K562 treated with DMSO at 1 percent for 24 hours (cell line): ENCODE results near the gene CD209. TPM values are rescaled to one million over a fixed set of nuclear protein-coding genes. Genes with fewer than 3 reads are reported as not detected.

Experiments
- total RNA-seq: library from RNA; unstranded; fragments of 300-600 nt; gene quantifications from 2 replicates; pipeline ENCODE4 v1.2.3, GENCODE V29; 2022; ENCODE audit warnings: low read depth; ENCODE audit not compliant: insufficient read depth

Gene CD209
- not detected in 2 replicates for total RNA-seq

GRCh38 chr19:7746903-7747884 is at the start of gene CD209:
Gene CD209 (minus strand): TSS chr19:7747534. CDS start chr19:7747511, 23 bp downstream.

GRCh38 chr19:7762719-7763293 is 15.5 kb upstream of the CD209 start, which contains the start of gene CLEC4M:
Gene CLEC4M (plus strand): TSS chr19:7763243. CDS start chr19:7763267, 24 bp downstream.

GRCh38 chr19:7732045-7732444 is 15.3 kb downstream of the CD209 start, which contains the start of gene CLEC4G:
Gene CLEC4G (minus strand): TSS chr19:7732110. CDS start chr19:7732102, 8 bp downstream.

GRCh38 chr19:7701654-7702457 is 45.5 kb downstream of the CD209 start, which contains the start of gene FCER2:
Gene FCER2 (minus strand): TSS chr19:7702131. CDS start chr19:7699760, 2,371 bp downstream.

Other genes with a start within 250 kb of the CD209 start
- 46.9 and 54.4 TPM in 2 replicates for gene ZNF358, start 231.4 kb downstream of the CD209 start, total RNA-seq
- gene MCOLN1, start 224.9 kb downstream of the CD209 start, total RNA-seq: 28.1 and 29.2 TPM in 2 replicates
- gene PNPLA6, start 211.8 kb downstream of the CD209 start, total RNA-seq: 101 and 108 TPM in 2 replicates
- 3.4 and 3.8 TPM in 2 replicates for gene CAMSAP3, start 151.7 kb downstream of the CD209 start, total RNA-seq
- 108 and 119 TPM in 2 replicates for gene XAB2, start 118.0 kb downstream of the CD209 start, total RNA-seq
- 33.2 and 56.3 TPM in 2 replicates for gene PET100, start 117.7 kb downstream of the CD209 start, total RNA-seq
- 2.6 and 6.6 TPM in 2 replicates for gene PCP2, start 113.8 kb downstream of the CD209 start, total RNA-seq
- 209 and 241 TPM in 2 replicates for gene STXBP2, start 110.4 kb downstream of the CD209 start, total RNA-seq
- not detected in 2 replicates for gene RETN, start 78.5 kb downstream of the CD209 start, total RNA-seq
- 1.3 and 1.4 TPM in 2 replicates for gene MCEMP1, start 70.4 kb downstream of the CD209 start, total RNA-seq
- gene TRAPPC5, start 66.7 kb downstream of the CD209 start, total RNA-seq: 175 and 188 TPM in 2 replicates
- gene FCER2, start 45.4 kb downstream of the CD209 start, total RNA-seq: 0.70 and 0.95 TPM in 2 replicates
- not detected in 2 replicates for gene CLEC4G, start 15.4 kb downstream of the CD209 start, total RNA-seq
- gene CLEC4M, start 15.7 kb upstream of the CD209 start, total RNA-seq: 0.54 TPM in 1 of 2 replicates, not detected in the other
- gene EVI5L, start 82.7 kb upstream of the CD209 start, total RNA-seq: 16.1 and 19.9 TPM in 2 replicates
- 0.44 TPM in 1 of 2 replicates, not detected in the other for gene PRR36, start 126.9 kb upstream of the CD209 start, total RNA-seq
- 7.1 and 8.5 TPM in 2 replicates for gene LRRC8E, start 141.0 kb upstream of the CD209 start, total RNA-seq
- gene MAP2K7, start 156.3 kb upstream of the CD209 start, total RNA-seq: 40.0 and 44.3 TPM in 2 replicates
- 2.2 and 3.2 TPM in 2 replicates for gene TGFBR3L, start 167.3 kb upstream of the CD209 start, total RNA-seq
- gene SNAPC2, start 172.8 kb upstream of the CD209 start, total RNA-seq: 50.8 and 53.9 TPM in 2 replicates
- 7.3 and 8.5 TPM in 2 replicates for gene CTXN1, start 178.6 kb upstream of the CD209 start, total RNA-seq
- gene TIMM44, start 196.1 kb upstream of the CD209 start, total RNA-seq: 141 and 148 TPM in 2 replicates